ENCODE data around the gene NCK2.

NCK2 gene

DNA sequence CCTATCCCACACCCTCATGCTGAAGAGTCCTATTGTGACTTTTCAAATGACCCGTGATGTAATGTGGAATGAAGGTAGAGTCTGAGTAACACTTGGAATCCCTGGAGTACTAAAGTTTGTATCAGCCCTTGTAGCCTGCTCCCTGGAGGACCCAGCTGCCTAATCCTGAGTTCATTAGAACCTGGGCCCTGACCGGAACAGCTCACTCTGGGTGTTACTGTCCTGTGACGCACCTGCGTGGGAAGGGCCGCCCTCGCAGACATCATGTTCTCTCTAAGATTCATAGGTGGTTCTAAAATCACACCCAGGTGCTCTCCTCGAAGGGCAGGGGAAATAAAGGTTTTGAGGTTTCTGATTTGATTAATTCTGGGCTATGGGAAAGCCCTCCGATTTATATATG, 62.3 kb downstream of the NCK2 start:
- Histone ChIP-seq H3K9me3 (ENCODE audit: control insufficient read depth, insufficient read depth, low read length) (no peaks in the 10 kb centered on the region), H3K4me3 (ENCODE audit: low read length) (no peak overlapping the region), H3K36me3 (ENCODE audit: control insufficient read depth, low read length) (peaks cover 3% of the 10 kb centered on the region; the same call in 1 of the 2 replicates), H3K27me3 (ENCODE audit: control insufficient read depth, low read length) (no peaks in the 10 kb centered on the region), H3K27ac (ENCODE audit: low read depth, low read length) (no peak overlapping the region), H3F3A (ENCODE audit: control insufficient read depth, insufficient read depth) (peaks cover 3% of the 10 kb centered on the region; the same call in 1 of the 2 replicates), H3K4me2 (ENCODE audit: low read length) (no peak overlapping the region), H3K4me1 (ENCODE audit: control insufficient read depth, low read length) (peaks cover 33% of the 10 kb centered on the region), H3K9me2 (replicated peaks; ENCODE audit: control insufficient read depth, low read length) (no peaks in the 10 kb centered on the region), H3K79me2 (ENCODE audit: control insufficient read depth, low read length) (peaks cover 77% of the 10 kb centered on the region), H4K20me1 (ENCODE audit: control insufficient read depth, insufficient read depth, low read depth, low read length) (no peaks in the 10 kb centered on the region)
- TF ChIP-seq, protein P1, sequence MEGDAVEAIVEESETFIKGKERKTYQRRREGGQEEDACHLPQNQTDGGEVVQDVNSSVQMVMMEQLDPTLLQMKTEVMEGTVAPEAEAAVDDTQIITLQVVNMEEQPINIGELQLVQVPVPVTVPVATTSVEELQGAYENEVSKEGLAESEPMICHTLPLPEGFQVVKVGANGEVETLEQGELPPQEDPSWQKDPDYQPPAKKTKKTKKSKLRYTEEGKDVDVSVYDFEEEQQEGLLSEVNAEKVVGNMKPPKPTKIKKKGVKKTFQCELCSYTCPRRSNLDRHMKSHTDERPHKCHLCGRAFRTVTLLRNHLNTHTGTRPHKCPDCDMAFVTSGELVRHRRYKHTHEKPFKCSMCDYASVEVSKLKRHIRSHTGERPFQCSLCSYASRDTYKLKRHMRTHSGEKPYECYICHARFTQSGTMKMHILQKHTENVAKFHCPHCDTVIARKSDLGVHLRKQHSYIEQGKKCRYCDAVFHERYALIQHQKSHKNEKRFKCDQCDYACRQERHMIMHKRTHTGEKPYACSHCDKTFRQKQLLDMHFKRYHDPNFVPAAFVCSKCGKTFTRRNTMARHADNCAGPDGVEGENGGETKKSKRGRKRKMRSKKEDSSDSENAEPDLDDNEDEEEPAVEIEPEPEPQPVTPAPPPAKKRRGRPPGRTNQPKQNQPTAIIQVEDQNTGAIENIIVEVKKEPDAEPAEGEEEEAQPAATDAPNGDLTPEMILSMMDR (IDR thresholded peaks at IDR 0.05; ENCODE audit: low read depth, low read length, poor library complexity, severe bottlenecking): no peak
- no peak for TF ChIP-seq EZH2phosphoT487 (IDR thresholded peaks at IDR 0.05; ENCODE audit: borderline replicate concordance, low read length)

DNA sequence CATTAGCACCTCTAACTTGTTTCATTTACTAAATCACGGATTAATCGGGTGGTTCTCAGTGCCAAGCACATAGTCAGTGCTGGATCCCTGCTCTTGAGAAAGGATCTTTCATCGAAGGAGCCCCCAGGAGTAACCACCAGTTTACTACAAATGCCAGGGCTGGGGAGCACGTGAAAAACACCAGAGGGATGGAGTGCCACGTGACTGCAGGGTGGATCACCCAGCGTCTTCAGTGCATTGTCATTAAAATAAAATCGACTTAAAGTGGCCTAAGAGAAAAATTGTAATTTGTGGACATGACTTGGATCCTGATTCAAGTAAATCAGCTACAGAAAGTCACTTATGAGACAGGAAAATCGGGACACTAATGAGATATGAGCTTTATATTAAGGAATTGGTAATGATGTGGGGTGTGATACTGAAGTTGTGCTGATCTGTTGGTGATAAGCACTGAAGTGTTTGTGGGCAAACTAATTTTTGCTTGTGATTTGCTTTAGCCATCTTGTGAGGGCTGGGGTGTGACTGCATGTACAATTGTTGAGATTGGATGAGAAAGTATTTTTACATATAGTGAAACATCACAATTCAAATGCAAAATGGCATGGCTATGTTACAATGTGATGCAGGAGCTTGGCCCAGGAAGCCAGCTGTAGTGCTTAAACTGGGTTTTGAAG, 63.8 kb downstream of the NCK2 start:
- Histone ChIP-seq H3K4me3 (ENCODE audit: low read length) (no peak overlapping the region), H3F3A (ENCODE audit: control insufficient read depth, insufficient read depth) (no peaks in the 10 kb centered on the region), H3K4me1 (ENCODE audit: control insufficient read depth, low read length) (peaks cover 17% of the 10 kb centered on the region), H4K20me1 (ENCODE audit: control insufficient read depth, insufficient read depth, low read depth, low read length) (no peaks in the 10 kb centered on the region), H3K79me2 (ENCODE audit: control insufficient read depth, low read length) (peaks cover 74% of the 10 kb centered on the region), H3K27me3 (ENCODE audit: control insufficient read depth, low read length) (no peaks in the 10 kb centered on the region), H3K9me3 (ENCODE audit: control insufficient read depth, insufficient read depth, low read length) (no peaks in the 10 kb centered on the region), H3K4me2 (ENCODE audit: low read length) (no peak overlapping the region), H3K9me2 (replicated peaks; ENCODE audit: control insufficient read depth, low read length) (no peaks in the 10 kb centered on the region), H3K36me3 (ENCODE audit: control insufficient read depth, low read length) (no peaks in the 10 kb centered on the region), H3K27ac (ENCODE audit: low read depth, low read length) (no peak overlapping the region)
- TF ChIP-seq EZH2phosphoT487 (IDR thresholded peaks at IDR 0.05; ENCODE audit: borderline replicate concordance, low read length): no peak
- TF ChIP-seq, protein P1 (IDR thresholded peaks at IDR 0.05; ENCODE audit: low read depth, low read length, poor library complexity, severe bottlenecking): no peak

DNA sequence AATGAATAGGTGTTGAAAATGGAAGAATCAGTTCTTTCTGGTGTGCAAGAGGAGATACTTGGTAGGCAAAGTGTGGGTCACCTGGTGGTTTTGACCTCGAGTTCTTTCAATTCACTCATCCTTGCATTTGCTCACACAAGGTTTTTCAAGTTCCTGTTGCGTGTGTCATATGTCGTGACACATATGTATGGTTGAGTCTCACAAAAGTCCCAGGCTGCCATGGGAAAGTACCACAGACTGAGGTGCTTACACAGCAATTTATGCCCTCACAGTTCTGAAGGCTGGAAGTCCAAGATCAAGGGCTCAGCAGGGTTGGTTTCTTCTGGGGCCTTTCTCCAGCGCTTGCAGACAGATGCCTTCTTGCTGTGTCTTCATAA, 64.4 kb downstream of the NCK2 start:
- Histone ChIP-seq H4K20me1 (ENCODE audit: control insufficient read depth, insufficient read depth, low read depth, low read length) (no peaks in the 10 kb centered on the region), H3F3A (ENCODE audit: control insufficient read depth, insufficient read depth) (no peaks in the 10 kb centered on the region), H3K9me3 (ENCODE audit: control insufficient read depth, insufficient read depth, low read length) (no peaks in the 10 kb centered on the region), H3K27ac (ENCODE audit: low read depth, low read length) (no peak overlapping the region), H3K4me1 (ENCODE audit: control insufficient read depth, low read length) (peaks cover 17% of the 10 kb centered on the region; the same call in 1 of the 2 replicates), H3K79me2 (ENCODE audit: control insufficient read depth, low read length) (peaks cover 69% of the 10 kb centered on the region), H3K4me3 (ENCODE audit: low read length) (no peak overlapping the region), H3K9me2 (replicated peaks; ENCODE audit: control insufficient read depth, low read length) (no peaks in the 10 kb centered on the region), H3K36me3 (ENCODE audit: control insufficient read depth, low read length) (no peaks in the 10 kb centered on the region), H3K27me3 (ENCODE audit: control insufficient read depth, low read length) (no peaks in the 10 kb centered on the region), H3K4me2 (ENCODE audit: low read length) (no peak overlapping the region)
- TF ChIP-seq EZH2phosphoT487 (IDR thresholded peaks at IDR 0.05; ENCODE audit: borderline replicate concordance, low read length): no peak
- TF ChIP-seq, protein P1 (IDR thresholded peaks at IDR 0.05; ENCODE audit: low read depth, low read length, poor library complexity, severe bottlenecking): no peak

Data from DOHH2 (cell line).